C4-2B (cell line): ENCODE measurements around the gene ENDOU.

ENCODE experiments used
- ZFX ChIP-seq: fragments of 450-650 bp; IDR thresholded peaks from 2 replicates; pipeline ENCODE4 v1.6.1; 2017
- TF ChIP-seq, protein P1 (sequence below): fragments of 450-650 bp; conservative IDR thresholded peaks from 2 replicates; pipeline ENCODE4 v1.5.1; 2017; ENCODE audit warnings: mild to moderate bottlenecking

GRCh38 chr12:47751561-47751960 lies 26.3 kb upstream of the ENDOU start:
- TF ChIP-seq, protein P1, sequence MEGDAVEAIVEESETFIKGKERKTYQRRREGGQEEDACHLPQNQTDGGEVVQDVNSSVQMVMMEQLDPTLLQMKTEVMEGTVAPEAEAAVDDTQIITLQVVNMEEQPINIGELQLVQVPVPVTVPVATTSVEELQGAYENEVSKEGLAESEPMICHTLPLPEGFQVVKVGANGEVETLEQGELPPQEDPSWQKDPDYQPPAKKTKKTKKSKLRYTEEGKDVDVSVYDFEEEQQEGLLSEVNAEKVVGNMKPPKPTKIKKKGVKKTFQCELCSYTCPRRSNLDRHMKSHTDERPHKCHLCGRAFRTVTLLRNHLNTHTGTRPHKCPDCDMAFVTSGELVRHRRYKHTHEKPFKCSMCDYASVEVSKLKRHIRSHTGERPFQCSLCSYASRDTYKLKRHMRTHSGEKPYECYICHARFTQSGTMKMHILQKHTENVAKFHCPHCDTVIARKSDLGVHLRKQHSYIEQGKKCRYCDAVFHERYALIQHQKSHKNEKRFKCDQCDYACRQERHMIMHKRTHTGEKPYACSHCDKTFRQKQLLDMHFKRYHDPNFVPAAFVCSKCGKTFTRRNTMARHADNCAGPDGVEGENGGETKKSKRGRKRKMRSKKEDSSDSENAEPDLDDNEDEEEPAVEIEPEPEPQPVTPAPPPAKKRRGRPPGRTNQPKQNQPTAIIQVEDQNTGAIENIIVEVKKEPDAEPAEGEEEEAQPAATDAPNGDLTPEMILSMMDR, result no peak
- TF ChIP-seq ZFX, result no peak
